Thoracic aorta (tissue), 2 donors: ENCODE data around the gene CRTC1. TPM values are rescaled to one million over a fixed set of nuclear protein-coding genes. Genes with fewer than 3 reads are reported as not detected.
A peak's percentile ranks its signal among the peaks of the same experiment; 100 is the strongest.

Source experiments
- ATAC-seq: fragments of 150-250 bp; one replicate; pipeline ENCODE4 v1.8.0; 2017; ENCODE audit warnings: low read depth; ENCODE audit not compliant: insufficient number of reproducible peaks, low FRiP score
- DNase-seq: peaks from one replicate; pipeline ENCODE4 v3.0.0-alpha.2; 2020; ENCODE audit warnings: low spot score
- H3K27ac ChIP-seq, 2 donors: fragments of 200-600 bp; sonication (generic); 1 replicate in 1 of 2; 2 replicates in 1 of 2; pipeline ENCODE4 v1.5.1; 2016; ENCODE audit warnings: mild to moderate bottlenecking in 2 of 2, moderate library complexity in 2 of 2
- H3K27me3 ChIP-seq: fragments of 200-600 bp; sonication (generic); replicated peaks from 2 replicates; pipeline ENCODE4 v1.6.0; 2016; ENCODE audit warnings: mild to moderate bottlenecking; ENCODE audit not compliant: insufficient read depth
- H3K36me3 ChIP-seq: fragments of 200-600 bp; sonication (generic); one replicate; pipeline ENCODE4 v1.5.1; 2016
- H3K4me1 ChIP-seq, 2 donors: fragments of 200-600 bp; sonication (generic); 1 replicate in 1 of 2; 2 replicates in 1 of 2; pipeline versions ENCODE4 v1.5.1 to v1.6.0; 2016; ENCODE audit warnings: low read depth in 2 of 2, mild to moderate bottlenecking in 1 of 2; ENCODE audit not compliant: control insufficient read depth in 1 of 2
- H3K4me3 ChIP-seq: fragments of 200-600 bp; sonication (generic); 2 replicates; pipeline ENCODE4 v1.5.1; 2016; ENCODE audit warnings: mild to moderate bottlenecking
- H3K9me3 ChIP-seq: fragments of 200-600 bp; sonication (generic); 2 replicates; pipeline ENCODE4 v1.5.1; 2016
- total RNA-seq, 2 donors: library from RNA; depleted of rRNA; stranded (reverse); fragments of >200 nt; gene quantifications; one replicate each; pipeline versions ENCODE4 v1.1.0 to v1.2.3, GENCODE V29; 2016
- TF ChIP-seq, protein P1 (sequence below): fragments of 200-600 bp; sonication (generic); IDR thresholded peaks from one replicate; pipeline ENCODE4 v1.5.1; 2019; ENCODE audit warnings: antibody characterized with exemption

The CRTC1 gene
- total RNA-seq, 2 donors from 2014 or later, result 8.7 to 11.2 TPM

DNA sequence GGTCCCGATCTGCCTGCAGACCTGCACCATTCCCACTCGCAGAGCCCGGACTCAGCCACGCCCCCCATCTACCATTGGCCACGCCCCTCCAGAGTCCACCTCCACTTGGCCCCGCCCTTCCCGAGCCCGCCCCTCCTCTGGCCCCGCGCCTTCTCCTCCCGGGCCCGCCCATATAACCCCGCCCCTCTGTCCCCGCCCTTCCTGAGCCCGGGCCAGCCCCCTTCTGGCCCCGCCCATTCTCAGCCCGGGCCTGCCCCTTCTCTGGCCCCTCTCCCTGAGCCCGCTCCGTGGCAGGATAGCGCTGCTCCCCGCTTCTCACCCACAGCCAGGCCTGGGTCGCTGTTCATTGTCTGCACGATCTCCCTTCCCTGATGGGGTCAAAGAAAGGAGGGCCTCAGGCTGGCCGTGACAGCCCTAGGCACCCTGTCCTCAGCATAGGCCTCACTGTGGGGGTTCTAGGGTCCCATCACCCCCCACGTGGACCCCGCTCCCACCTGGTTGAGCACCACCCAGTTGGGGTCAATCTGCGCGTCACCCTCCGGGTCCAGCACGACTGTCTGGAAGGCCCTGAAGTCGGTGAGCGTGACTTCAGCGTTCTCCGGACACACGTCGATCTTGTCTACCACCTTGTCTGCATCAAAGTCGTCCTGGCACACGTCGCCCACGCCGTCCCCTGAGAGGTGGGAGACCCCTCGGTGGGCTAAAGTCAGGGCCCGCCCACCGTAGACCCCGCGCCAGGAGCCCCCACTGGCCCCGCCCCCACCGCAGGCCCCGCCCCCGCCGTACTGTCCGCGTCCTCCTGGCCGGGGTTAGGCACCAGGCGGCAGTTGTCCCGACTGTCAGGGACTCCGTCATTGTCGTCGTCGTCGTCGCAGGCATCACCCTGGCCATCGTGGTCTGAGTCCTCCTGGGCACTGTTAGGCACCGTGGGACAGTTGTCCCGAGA lies 102.0 kb downstream of the CRTC1 start:
- TF ChIP-seq, protein P1, sequence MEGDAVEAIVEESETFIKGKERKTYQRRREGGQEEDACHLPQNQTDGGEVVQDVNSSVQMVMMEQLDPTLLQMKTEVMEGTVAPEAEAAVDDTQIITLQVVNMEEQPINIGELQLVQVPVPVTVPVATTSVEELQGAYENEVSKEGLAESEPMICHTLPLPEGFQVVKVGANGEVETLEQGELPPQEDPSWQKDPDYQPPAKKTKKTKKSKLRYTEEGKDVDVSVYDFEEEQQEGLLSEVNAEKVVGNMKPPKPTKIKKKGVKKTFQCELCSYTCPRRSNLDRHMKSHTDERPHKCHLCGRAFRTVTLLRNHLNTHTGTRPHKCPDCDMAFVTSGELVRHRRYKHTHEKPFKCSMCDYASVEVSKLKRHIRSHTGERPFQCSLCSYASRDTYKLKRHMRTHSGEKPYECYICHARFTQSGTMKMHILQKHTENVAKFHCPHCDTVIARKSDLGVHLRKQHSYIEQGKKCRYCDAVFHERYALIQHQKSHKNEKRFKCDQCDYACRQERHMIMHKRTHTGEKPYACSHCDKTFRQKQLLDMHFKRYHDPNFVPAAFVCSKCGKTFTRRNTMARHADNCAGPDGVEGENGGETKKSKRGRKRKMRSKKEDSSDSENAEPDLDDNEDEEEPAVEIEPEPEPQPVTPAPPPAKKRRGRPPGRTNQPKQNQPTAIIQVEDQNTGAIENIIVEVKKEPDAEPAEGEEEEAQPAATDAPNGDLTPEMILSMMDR, result no peak
- H3K36me3 ChIP-seq, result no peaks in the 10 kb centered on the region
- no peaks in the 10 kb centered on the region for H3K9me3 ChIP-seq
- ATAC-seq (no peak), DNase-seq (no peak)
- H3K27me3 ChIP-seq, result peaks cover 19% of the 10 kb centered on the region
- peak overlapping the region; percentile 37 for H3K4me3 ChIP-seq
- H3K4me1 ChIP-seq, result peaks cover 14 to 34% of the 10 kb centered on the region in 2 donors
- no peak overlapping the region for H3K27ac ChIP-seq

DNA sequence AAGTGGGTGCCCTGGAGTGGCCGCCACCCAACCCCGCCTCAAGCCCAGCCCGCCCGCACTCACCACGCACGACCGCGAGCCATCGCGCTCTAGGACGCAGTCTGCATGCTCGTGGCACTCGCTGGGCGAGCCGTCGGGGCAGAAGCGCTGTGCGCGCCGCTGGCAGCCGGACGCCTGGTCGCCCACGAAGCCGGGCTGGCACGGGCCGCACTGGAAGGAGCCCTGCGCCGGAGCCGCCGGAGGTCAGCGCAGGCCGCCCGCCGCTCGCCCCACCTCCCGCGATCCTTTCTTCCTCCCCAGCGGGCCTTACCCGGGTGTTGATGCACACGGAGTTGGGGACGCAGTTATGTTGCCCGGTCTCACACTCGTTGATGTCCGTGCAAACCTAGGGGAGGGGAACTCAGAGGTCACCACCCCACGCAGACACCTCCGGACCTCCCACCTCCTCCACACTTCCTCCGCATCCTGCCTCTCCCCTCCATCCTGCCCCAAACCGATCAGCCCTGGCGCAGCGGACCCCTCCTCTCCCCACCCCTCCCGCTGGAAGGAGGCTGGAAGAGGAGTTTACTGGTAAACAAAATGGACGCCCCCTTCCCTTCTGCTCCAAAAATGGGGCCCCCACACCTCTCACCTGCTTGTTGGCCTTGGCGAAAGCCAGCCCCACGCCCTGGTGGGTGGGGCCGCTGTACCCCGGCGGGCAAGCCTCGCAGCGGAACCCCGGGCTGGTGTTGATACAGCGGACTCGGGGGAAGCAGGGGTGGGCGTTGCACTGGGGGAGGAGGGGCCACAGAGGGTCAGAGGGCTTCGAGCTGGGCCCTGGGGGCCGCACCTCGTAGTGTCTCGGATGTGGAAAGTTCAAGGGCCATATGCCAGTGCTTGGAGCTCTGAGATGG lies 105.3 kb downstream of the CRTC1 start:
- H3K4me3 ChIP-seq, result peak overlapping the region; percentile 55
- H3K4me1 ChIP-seq, result peaks cover 18 to 43% of the 10 kb centered on the region in 2 donors
- H3K27ac ChIP-seq, result peak overlapping the region in 1 of 2 donors; percentile 41

DNA sequence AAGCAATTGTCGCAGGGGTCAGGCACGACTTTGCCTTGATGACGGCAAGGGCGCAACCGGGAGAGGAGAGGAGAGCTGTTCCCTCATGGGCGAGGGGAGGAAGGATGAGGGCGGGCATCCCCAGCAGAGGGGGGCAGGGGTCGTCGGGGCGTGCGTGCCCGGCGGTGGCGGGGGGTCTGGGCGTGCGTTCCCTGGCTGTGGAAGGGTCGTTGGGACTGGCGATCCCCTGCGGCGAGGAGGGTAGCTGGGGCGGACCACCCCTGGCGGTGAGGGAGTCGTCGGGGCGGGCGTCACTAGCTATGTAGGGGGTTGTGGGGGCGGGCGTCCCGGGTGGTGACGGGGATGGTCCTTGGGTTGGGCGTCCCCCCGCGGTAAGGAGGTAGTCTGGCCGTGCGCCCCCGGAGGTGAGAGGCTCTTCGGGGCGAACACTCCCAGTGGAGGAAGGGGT lies 106.0 kb downstream of the CRTC1 start:
- Histone ChIP-seq H3K4me1 (peaks cover 18 to 43% of the 10 kb centered on the region in 2 donors), H3K27me3 (peaks cover 26% of the 10 kb centered on the region), H3K36me3 (no peaks in the 10 kb centered on the region), H3K9me3 (no peaks in the 10 kb centered on the region), H3K4me3 (peak overlapping the region; percentile 55), H3K27ac (peak overlapping the region in 1 of 2 donors; percentile 41)
- DNase-seq (no peak), ATAC-seq (no peak)
- TF ChIP-seq, protein P1, result no peak

More for the DNA sequence above, 105.3 kb downstream of the CRTC1 start:
- H3K9me3 ChIP-seq, result no peaks in the 10 kb centered on the region
- ATAC-seq (no peak), DNase-seq (no peak)
- H3K27me3 ChIP-seq, result peaks cover 26% of the 10 kb centered on the region
- TF ChIP-seq, protein P1, result no peak
- H3K36me3 ChIP-seq, result no peaks in the 10 kb centered on the region

DNA sequence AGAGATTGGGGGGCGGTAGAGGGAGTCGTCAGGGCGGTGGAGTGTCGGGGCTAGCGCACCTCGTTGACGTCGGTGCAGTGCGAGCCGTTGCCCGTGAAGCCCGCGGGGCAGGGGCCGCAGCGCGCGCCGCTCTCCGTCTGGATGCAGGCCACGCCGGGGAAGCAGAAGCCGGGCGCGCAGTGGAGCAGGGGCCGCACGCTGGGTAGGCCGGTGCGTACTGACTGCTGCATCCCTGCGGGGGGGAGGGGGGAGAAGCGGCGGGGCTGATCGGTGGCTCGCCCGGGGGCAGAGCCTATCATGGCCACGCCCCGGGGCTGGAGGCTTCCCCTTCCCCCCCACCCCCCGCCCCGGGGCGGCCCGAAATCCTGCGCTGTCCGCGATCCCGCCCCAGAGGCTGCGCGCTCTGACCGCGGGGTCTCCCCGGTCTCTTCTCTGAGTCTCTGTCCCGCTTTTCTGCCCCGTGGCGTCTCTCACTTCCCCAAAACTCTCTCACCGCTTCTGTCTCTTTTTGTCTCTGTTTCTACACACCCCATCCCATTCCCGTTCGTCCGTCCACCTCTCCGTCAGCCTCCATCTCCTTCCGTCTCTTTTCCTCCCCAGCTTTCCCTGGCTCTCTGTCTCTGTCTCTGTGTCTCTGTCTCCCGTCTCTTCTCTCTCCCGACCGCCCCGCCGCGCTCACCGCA lies 106.5 kb downstream of the CRTC1 start:
- ATAC-seq (no peak), DNase-seq (no peak)
- no peaks in the 10 kb centered on the region for H3K36me3 ChIP-seq
- H3K9me3 ChIP-seq, result no peaks in the 10 kb centered on the region
- TF ChIP-seq, protein P1, result no peak
- H3K4me3 ChIP-seq, result peak overlapping the region; percentile 55
- H3K27me3 ChIP-seq, result peaks cover 26% of the 10 kb centered on the region
- H3K4me1 ChIP-seq, result peaks cover 18 to 43% of the 10 kb centered on the region in 2 donors
- H3K27ac ChIP-seq, result no peak overlapping the region
